GM19238 (cell line): ENCODE measurements around the gene TFDP1.

ENCODE experiments used
- DNase-seq: peaks from one replicate; pipeline ENCODE4 v3.0.0; 2011; ENCODE audit warnings: low spot score; ENCODE audit not compliant: insufficient read length

TFDP1 gene

DNA sequence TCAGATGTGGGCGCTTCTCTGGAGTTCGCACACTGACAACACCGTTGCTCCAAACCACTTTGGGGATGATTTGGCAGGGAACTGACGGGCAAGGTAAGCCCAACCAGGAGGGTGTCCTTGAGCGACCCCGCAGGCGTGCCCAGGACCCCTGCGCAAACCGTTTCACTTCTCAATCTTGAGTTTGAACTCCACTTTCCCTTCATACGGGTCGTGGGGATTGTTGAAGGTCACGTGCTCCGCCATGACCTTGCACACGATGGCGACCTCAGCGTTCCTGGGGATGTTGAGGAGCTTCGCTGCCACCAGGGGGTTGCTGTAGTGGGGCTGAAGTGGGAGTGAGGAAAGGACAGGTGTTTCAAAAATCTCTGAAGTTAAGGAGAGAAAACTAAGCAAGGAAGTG lies 64.7 kb downstream of the TFDP1 start:
- no peak for DNase-seq

DNA sequence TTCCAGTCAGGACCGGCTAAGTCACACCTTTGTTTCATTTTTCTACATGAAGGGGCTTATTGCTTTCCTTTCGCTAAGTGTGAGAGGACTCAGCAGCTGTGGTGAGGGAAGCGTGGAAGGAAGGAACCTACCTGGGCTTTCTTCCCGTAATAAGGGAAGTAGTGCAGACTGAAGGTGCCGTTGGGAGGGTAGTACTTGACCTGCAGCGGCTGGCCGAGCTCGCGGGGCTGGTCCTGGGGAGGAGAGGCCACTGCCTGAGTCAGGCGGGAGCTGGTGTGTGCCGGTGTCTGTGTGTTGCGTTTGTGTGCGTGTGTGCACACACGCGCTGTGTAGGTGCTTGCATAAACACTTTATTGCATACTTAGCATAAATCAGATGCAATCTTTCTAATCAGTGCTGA lies 65.7 kb downstream of the TFDP1 start:
- no peak for DNase-seq

DNA sequence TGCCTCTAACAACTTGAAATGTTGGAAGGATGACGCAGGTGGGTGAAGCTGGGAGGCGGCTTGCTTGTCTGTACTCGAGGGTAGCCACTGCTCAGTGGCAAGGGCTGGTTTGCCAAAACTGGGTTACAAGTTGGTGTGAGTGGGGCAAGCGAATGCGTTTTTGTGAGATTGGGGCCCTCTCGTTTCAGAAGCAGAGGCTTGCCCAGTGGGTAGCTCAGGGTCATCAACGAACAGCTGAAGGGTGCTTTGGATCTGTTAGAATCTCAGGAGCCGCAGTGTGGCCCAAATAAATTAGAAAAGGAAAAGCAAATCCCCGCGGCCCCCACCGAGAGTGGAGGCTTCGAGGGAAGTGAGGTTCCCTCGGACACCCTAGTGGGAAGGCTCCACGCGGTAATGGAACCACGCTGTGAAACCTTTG lies 66.2 kb downstream of the TFDP1 start:
- no peak for DNase-seq

DNA sequence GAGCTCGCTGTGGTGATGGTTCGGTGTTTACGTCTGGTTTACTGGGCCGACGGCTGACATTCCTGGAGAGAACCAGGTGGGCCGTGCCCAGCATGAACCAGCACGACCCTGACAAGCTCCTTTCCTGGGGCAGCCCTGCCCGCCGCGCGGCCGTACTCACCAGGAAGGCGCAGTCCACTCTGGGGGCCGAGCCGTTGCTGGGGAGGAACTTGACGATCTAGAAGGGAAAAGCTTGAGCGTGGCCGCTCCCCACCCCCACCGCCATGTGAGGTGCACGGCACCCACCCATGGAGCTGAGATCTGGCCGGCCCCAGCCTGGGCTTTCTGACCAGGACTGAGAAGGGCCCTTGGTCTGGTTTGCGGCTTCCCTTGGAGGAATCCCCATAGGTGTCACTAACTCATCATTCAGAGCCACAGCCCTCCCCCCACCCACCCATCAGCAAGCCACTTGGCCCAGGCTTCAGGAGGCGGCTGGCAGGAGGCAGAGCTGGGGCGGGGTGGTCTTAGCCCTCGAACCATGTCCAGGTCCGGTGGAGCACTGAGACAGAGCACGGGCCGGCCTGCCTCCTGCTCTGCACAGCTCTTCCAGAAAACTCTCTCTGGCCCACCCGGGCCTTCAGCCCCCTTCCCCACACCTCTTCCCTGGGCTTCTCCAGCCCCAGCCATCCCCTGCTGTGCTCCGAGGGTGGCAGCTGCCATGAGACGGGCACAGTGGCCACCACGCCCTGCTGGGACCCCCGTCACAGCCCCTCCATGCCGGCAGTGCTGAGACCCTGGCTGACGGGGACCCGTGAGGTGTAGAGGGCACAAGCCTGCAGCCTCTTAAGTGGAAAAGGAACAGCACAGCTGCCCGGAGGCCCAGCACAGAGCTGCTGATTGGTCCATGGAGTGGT lies 67.2 kb downstream of the TFDP1 start:
- no peak for DNase-seq

DNA sequence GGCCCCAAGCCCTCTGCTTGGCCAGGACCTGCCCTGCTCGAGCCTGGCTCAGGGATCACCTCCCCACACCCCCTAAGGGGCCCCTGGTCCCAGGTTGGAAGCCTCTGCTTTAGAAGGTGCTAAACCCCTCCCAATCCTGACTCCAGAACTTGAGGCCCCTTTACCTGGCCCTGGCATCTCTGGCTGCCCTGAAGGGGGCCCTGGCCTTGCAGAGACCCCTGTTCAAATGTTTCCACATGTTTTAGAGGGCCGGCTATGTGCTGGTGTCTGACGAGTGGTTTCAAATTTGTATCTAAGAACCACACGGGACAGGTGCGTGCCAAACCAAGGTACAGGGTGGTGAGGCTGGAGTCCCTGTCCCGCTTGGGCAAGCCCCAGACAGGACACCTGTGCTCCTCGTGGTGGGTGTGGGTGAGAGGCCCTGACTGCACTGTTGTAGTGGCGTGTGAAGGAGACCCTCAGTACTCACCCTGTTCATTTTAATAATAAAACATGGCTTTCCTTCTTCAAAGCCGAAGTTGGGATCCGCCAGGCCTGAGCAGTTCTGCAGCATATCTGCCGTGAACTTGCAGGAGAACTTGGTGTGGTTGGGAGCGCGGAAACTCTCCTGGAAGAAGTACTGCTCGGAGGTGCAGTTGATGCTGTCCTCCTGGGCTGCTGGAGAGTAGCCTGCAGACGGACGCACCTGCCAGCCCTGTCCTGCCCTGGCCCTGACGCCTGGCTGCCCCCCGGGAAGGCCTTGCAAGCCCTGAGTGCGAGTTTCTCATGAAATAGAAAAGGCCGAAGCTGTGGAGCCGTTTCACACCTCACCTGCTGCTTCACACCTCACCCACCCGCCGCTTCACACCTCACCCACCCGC lies 68.1 kb downstream of the TFDP1 start:
- no peak for DNase-seq

DNA sequence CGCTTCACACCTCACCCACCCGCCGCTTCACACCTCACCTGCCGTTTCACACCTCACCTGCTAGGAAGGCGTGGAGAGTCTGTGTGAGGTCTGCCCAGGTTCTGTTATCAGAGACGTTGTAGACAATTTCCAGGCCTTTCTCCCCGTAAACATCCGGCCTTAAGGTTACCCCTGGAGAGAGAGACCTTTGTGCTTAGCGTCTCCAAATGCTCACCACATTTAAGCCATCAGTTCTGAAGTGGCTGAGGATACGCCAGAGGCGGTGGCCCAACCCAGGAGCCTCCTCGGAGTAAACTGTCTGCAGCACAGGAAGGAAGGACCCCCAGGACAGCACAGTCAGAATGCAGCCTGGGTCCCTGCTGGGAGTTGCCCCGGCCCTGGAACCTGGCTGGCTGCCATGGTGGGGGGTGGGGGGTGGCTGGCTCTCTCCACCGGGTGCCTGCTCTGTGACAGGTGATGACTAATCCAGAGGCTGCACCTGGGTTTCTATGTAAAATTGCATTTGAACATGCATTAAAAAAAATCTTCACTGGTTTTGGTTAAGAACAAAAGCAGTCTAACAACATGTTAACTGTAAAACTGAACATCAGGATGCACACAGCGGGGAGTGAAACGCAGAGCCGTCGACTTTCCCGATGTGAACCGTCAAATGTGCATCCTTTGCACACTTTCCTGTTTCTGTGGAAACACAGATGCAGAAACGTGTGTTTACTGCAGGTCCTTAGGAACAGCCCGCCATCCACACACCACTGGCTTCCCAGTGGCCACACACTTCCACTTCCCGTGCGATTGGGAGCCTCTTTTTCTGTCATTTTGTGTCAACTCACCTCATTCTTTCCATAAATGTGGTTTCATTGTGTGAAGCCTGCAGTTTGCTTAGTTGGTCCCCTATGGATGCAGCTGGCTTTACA lies 69.0 kb downstream of the TFDP1 start:
- DNase-seq = no peak

DNA sequence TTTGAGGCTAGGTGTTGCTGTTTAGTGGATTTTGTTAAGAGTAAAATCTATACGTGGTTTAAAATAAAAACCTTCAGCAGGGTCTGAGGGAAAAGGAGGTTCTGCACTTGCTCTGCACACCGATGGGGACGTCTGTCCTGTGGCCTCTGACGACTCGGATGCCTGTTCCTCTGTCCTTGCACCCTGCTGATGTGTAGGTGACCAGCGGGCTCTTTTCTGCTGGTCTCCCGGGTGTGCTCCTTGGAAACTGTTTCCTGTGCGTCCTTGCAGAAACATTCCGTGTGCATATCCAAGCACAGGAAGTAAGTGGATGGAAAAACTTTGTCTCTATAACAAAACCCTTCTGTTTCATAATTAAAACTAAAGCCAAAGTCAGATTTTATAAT lies 69.6 kb downstream of the TFDP1 start:
- DNase-seq = no peak

DNA sequence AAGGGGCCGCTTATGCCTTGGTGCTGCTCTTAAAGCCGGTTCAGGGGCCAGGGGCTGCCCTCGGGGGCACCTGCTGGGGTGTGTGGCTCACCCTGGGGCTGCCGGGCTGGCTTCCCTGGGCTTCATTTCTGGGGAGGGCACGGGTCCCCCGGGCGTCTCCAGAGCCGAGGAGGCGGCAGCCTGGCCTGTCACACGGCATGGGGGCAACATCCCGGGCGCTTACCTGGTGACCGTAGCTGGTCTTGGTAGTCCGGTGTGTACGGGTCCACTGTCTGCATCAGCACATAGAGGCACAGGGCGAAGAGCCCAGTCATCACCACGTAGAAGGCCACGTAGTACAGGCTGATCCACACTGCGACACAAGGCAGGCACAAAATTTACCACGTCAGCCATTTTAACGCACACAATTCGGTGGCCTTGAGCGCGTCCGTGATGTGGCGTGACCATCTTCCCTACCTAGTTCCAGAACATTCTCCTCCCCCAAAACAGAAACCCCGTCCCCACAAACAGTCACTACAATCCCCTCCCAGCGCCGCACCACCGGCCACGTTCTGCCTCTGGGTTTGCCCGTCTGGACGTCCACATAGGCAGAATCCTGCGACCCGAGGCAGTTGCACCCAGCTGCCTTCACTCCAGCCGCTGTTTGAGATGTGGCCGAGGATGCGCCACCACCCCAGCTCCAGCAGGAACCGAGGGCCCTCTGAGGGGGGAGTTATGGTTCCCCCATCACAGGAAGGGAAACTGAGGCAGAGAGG lies 70.2 kb downstream of the TFDP1 start:
- no peak for DNase-seq

DNA sequence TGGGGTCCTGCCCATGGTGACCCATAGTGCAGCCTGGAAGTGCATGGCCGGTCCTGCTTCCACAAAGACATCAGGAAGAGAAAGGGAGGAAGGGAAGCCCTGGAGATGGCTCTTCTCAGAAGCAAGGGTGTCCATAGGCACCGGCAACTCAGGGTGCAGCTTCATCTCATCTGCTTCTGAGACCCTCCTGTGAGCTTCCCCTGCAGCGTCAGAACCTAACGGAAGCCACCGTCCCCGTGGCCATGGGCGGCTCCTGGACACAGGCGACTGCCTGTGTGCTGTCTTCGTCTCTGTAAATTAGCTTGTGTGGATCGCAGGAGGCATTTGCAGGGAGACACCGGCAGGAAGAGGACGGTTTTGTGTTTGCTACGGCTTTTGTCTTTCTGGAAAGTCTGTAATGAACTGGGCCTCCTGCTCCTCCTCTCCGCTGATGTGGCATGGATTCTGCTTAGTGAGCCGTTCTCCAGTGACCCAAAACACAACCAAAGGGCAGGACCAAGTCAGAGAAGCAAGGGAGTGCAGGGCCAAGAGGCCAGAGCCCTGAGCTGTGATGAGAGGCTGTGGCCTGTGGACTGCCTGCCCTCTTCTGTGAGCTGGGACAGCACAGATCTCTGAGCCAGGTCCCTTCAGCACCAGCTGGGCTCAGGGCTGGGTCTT lies 70.9 kb downstream of the TFDP1 start:
- DNase-seq = no peak

DNA sequence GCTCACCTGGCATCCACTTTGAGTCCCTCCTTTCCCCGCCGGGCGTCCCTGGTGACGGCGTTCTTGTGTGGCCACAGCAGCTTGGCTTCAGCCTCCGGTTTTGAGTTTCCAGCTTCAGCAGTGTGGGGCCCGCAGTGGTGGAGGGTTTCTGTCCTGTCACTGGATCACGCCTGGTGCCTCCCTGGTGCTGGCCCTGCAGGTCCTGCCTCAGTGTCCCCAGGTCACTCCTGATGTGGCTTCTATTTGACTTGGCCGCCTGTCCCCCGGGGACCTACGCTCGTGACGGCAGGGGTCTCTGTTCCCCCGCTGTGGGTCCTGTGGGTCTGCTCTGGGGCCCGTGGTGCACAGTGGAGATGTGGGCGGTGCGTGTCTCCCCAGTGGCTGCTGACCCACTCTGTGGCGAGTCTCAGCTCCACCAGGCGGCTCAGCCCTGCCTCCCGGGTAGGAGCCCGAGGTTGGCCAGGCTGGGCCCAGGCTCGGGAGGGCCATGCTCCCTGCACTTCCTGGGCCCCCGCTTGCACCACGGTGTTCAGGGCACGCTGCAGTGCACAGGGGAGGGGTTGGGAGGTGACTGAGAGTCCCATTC lies 71.5 kb downstream of the TFDP1 start:
- no peak for DNase-seq

DNA sequence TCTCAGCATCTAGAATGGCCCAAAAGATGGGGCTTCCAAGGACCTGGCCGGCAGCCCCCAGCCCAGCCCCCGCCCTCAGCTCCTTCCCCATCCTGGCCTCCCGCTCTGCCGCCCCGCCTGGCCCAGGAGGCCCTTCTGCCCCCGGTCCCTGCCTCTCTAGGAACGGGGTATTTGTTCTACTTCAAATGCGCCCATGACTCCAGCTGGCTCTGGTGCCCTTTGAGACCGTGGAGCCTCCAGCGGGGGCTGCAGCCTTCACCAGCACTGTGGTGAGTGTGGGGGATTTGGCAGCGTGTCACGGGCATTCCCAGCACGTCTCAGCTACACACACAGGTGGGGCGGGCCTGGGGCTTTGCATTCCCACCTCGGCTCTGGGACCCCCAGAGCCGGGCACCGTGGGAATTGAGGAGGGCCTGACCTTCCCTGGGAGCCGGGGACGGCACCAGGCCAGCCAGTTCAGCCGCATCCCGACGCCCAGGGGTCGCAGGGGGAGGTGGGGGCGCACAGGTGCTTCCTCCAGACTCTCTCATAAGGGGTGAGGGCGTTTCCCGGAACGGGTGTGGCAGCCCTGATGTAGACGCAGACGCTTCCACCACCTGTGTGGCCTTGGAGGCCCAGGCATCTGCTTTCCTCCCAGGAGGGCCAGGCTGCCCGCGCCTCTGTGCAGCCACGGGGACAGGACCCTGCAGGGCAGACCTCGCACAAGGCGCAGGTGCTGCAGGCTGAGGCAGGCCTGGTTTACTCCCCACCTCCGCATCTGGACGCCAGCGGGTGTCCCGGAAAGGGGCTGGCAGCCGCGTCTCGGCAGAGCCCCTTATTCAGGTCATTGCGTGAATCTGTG lies 72.5 kb downstream of the TFDP1 start:
- DNase-seq = no peak

DNA sequence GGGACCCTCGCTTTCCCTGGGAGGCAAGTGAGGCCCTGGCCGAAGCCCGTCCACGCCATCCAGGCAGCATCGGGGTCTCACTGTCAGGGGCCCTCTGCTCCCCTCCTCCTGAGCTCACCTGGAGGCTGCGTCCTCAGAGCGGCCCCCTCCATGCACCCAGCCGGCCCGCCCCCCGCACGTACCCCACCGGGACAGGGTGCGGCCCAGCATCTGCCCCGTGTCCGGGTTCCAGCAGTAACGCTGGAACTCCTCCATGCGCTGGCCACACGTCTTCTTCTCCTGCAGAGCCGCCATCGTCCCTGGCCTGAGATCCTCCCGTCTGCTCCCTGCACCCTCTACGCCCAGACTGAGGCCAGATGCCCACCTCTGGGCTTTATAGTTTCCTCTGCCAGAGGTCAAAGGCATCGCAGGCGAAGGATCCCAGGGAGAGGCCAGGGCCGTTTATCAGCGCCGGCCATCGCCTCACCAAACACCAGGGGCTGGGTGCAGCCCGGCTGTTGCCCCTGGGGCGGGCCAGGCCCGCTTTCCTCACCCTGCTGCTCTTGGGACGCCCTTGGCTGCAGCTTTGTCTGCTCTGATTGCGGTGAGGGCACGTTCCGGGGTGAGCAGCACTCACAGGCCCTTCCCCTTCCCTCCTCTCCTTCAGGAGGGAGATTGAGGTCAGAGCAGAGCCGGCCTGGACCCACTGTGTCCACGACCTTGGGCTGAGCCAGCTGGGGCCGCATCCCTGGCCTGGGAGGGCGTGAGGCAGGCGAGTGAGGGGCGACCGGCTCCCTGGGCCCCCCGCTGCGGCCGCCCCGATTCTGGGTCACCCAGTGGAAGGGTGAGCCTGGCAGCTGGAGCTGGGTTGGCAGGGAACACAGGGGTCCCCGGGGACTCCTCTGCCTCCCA lies 73.5 kb downstream of the TFDP1 start, which contains the start of gene ATP4B:
Gene ATP4B, minus strand, starts transcription at position 348 of the 891 bp plus-strand sequence. Its CDS starts 54 bp downstream, at position 294.
- no peak for DNase-seq

DNA sequence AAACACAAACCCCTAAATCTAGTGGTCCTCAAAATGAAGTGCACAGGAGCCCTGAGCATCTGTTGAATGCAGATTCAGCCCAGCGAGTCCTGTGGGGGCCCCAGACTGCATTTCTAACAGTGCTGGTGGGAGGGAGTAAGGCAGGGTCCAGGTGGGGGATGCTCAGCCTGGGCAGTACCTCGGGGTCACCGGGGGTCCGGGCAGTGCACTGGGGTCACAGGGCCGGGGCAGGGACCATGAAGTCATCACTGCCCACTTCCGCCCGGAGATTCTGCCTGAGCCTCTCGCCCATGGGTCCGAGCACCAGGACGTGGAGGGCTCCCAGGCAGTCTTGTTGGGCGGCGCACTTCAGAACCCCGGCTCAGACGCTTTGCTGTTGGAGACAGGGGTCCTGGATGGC lies 74.3 kb downstream of the TFDP1 start:
- no peak for DNase-seq

DNA sequence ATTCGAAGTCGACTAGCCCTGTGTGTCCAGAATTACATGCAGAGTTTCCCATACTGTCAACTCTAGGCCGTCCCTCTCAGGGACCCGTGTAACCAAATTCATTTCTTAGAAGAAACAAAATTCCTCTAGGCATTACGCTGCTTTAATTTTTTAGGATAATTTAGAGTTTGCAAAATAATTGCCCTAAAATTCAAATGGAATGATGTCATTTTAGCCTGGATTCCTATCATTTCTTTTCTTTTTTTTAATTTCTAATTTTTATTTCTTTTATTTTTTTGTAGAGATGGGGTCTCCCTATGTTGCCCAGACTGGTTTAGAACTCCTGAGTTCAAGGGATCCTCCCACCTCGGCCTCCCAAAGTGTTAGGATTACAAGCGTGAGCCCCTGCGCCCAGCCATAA lies 74.8 kb downstream of the TFDP1 start:
- DNase-seq = no peak

DNA sequence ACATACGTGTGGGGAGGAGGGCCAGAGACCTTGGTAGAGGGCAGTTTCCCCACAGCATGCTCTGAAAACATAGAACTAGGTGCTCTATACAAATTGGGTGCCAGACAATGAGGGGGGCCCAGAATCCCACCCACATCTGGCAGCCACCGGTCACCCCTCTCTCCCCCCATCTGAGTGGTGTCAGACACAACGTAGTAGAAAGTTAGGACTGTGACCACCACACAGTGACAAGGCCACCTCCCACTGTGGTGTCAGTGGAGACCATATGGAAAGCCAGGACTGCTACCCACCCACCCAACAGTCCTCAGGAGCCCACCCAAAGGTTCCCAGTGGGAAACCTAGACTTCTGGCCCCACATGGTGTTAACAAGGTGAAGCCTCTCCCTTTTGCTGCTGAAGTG lies 75.5 kb downstream of the TFDP1 start:
- no peak for DNase-seq

DNA sequence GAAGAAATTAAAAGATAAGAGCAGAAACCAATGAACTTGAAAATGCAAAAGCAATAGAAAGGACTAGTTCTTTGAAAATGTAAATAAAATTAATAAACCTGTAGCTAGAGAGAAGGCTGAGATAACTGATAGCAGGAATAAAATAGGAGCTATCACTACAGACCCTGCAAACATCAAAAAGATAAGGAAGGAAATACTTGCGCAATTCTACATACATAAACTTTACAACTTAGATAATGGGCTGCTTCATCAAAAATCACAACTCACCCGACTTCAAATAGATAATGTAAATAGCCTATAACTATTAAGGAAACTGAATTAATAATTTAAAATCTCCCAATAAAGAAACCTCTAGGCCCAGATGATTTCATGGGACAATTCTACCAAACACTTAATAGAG lies 77.0 kb downstream of the TFDP1 start:
- DNase-seq = no peak

DNA sequence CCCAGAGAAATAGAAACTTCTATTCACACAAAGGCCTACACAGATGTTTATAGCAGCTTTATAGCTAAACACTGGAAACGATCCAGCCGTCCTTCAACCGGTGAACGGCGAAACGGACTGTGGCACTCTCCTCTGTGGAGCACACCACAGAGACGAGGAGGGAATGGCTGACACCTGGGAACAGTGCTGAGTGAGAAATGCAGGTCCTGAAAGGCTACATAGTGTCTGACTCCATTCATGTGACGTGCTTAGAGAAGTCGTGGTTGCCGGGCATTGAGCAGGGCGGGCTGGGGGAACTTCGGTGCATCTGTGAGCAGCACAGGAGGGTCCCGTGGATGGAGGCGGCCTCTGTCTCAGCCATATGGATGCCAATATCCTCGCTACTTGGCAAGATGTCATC lies 79.4 kb downstream of the TFDP1 start:
- DNase-seq = no peak
